RWPE2 (cell line): ENCODE measurements around the gene CHD2.
A peak's percentile ranks its signal among the peaks of the same experiment; 100 is the strongest.

ENCODE experiments used
- ATAC-seq: fragments of 200-7000 bp; cut with Tn5 transposase; 3 replicates; pipeline ENCODE4 v1.9.1; 2021; ENCODE audit warnings: low read depth
- DNase-seq: peaks from one replicate; pipeline ENCODE4 v3.0.0-alpha.2; 2020; ENCODE audit warnings: low spot score
- H3K27ac ChIP-seq: fragments of 450-650 bp; 2 replicates; pipeline ENCODE4 v1.5.1; 2017; ENCODE audit warnings: mild to moderate bottlenecking; ENCODE audit not compliant: poor library complexity, severe bottlenecking
- H3K27me3 ChIP-seq: fragments of 250-450 bp; sonication (Bioruptor Pico); 2 replicates; pipeline ENCODE4 v1.5.1; 2021; ENCODE audit warnings: mild to moderate bottlenecking, moderate library complexity; ENCODE audit not compliant: insufficient read depth, poor library complexity, severe bottlenecking
- H3K36me3 ChIP-seq: fragments of 250-450 bp; sonication (Bioruptor Pico); 2 replicates; pipeline ENCODE4 v1.5.1; 2020; ENCODE audit warnings: low read depth, mild to moderate bottlenecking, moderate library complexity
- H3K4me1 ChIP-seq: fragments of 250-450 bp; sonication (Bioruptor Pico); 2 replicates; pipeline ENCODE4 v1.5.1; 2021; ENCODE audit warnings: mild to moderate bottlenecking, moderate library complexity; ENCODE audit not compliant: insufficient read depth, poor library complexity, severe bottlenecking
- H3K4me3 ChIP-seq: fragments of 250-450 bp; sonication (Bioruptor Pico); 2 replicates; pipeline ENCODE4 v1.5.1; 2021; ENCODE audit warnings: mild to moderate bottlenecking, moderate library complexity; ENCODE audit not compliant: severe bottlenecking
- H3K9me3 ChIP-seq: fragments of 250-450 bp; sonication (Bioruptor Pico); 2 replicates; pipeline ENCODE4 v1.5.1; 2021; ENCODE audit warnings: mild to moderate bottlenecking, moderate library complexity; ENCODE audit not compliant: severe bottlenecking
- CTCF ChIP-seq: fragments of 450-650 bp; IDR thresholded peaks from one replicate; pipeline ENCODE4 v1.5.1; 2017; ENCODE audit warnings: mild to moderate bottlenecking, moderate library complexity; ENCODE audit not compliant: poor library complexity, severe bottlenecking

The CHD2 gene

GRCh38 chr15:92903966-92904721 lies 4.0 kb downstream of the CHD2 start:
- DNase-seq: peak; percentile 99
- H3K27me3 ChIP-seq: no peaks in the 10 kb centered on the region
- H3K4me3 ChIP-seq: peak overlapping the region; percentile 73
- ATAC-seq: peak; percentile 83
- H3K4me1 ChIP-seq: peaks cover 44% of the 10 kb centered on the region
- peak overlapping the region; percentile 91 for H3K27ac ChIP-seq
- no peaks in the 10 kb centered on the region for H3K9me3 ChIP-seq
- TF ChIP-seq CTCF: no peak
- H3K36me3 ChIP-seq: peaks cover 72% of the 10 kb centered on the region

GRCh38 chr15:92904722-92905571 lies 4.8 kb downstream of the CHD2 start:
- Histone ChIP-seq H3K4me3 (peak overlapping the region; percentile 36), H3K4me1 (peaks cover 41% of the 10 kb centered on the region), H3K27me3 (no peaks in the 10 kb centered on the region), H3K9me3 (no peaks in the 10 kb centered on the region), H3K27ac (peak overlapping the region; percentile 91), H3K36me3 (peaks cover 76% of the 10 kb centered on the region)
- TF ChIP-seq CTCF: no peak
- no peak for DNase-seq
- no peak for ATAC-seq

- Histone ChIP-seq H3K9me3 (no peaks in the 10 kb centered on the region), H3K27me3 (no peaks in the 10 kb centered on the region), H3K4me3 (peak overlapping the region; percentile 36), H3K27ac (peak overlapping the region; percentile 91), H3K36me3 (peaks cover 81% of the 10 kb centered on the region), H3K4me1 (peaks cover 47% of the 10 kb centered on the region)
- DNase-seq (no peak), ATAC-seq (no peak)
- TF ChIP-seq CTCF: no peak
Measured at GRCh38 chr15:92906020-92906419, 5.9 kb downstream of the CHD2 start.

- DNase-seq: no peak
- no peak overlapping the region for H3K4me3 ChIP-seq
- no peaks in the 10 kb centered on the region for H3K9me3 ChIP-seq
- H3K4me1 ChIP-seq: peaks cover 47% of the 10 kb centered on the region
- H3K27me3 ChIP-seq: no peaks in the 10 kb centered on the region
- peak; percentile 64 for ATAC-seq
- TF ChIP-seq CTCF: no peak
- H3K27ac ChIP-seq: peak overlapping the region; percentile 91
- H3K36me3 ChIP-seq: peaks cover 78% of the 10 kb centered on the region
Measured at GRCh38 chr15:92906563-92907081, 6.5 kb downstream of the CHD2 start.
